ENCODE results near the gene DGKD. TPM values are rescaled to one million over a fixed set of nuclear protein-coding genes. Genes with fewer than 3 reads are reported as not detected.
"Not testable (repeated sequence)": the region's sequence is repeated elsewhere in the genome, so short reads cannot be mapped to it uniquely, and the experiment has no call there.

DGKD gene
- total RNA-seq, 1 experiment from 2014 or later: 41.4 TPM

DNA sequence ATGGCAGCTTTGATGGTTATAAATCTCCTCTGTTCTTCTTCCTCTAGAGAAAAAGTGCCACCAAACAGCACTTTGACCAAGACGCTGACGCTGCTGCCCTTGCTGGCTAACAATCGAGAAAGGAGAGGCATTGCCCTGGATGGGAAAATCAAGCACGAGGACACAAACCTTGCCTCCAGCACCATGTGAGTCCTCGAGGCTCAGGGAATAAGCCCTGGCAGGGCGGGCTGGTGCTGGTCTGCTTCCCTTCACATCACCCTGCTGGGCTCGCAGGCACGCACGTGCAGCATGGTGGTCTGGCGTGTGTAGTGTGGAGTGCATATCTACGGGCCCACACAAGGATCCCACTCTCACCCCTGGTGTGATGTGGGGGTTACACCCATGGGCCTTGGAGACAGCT is 19.4 kb upstream of the DGKD start:
- ChIA-PET POLR2A (no interaction called here), CTCF (no interaction called here)
- no peak overlapping the region for H3K27ac Mint-ChIP-seq
- ATAC-seq (no peak), DNase-seq (ENCODE audit: low spot score) (no peak)
- peaks cover 3% of the 10 kb centered on the region for H3K4me1 Mint-ChIP-seq
- no peak overlapping the region for H3K4me3 Mint-ChIP-seq
- TF ChIP-seq, protein P1, sequence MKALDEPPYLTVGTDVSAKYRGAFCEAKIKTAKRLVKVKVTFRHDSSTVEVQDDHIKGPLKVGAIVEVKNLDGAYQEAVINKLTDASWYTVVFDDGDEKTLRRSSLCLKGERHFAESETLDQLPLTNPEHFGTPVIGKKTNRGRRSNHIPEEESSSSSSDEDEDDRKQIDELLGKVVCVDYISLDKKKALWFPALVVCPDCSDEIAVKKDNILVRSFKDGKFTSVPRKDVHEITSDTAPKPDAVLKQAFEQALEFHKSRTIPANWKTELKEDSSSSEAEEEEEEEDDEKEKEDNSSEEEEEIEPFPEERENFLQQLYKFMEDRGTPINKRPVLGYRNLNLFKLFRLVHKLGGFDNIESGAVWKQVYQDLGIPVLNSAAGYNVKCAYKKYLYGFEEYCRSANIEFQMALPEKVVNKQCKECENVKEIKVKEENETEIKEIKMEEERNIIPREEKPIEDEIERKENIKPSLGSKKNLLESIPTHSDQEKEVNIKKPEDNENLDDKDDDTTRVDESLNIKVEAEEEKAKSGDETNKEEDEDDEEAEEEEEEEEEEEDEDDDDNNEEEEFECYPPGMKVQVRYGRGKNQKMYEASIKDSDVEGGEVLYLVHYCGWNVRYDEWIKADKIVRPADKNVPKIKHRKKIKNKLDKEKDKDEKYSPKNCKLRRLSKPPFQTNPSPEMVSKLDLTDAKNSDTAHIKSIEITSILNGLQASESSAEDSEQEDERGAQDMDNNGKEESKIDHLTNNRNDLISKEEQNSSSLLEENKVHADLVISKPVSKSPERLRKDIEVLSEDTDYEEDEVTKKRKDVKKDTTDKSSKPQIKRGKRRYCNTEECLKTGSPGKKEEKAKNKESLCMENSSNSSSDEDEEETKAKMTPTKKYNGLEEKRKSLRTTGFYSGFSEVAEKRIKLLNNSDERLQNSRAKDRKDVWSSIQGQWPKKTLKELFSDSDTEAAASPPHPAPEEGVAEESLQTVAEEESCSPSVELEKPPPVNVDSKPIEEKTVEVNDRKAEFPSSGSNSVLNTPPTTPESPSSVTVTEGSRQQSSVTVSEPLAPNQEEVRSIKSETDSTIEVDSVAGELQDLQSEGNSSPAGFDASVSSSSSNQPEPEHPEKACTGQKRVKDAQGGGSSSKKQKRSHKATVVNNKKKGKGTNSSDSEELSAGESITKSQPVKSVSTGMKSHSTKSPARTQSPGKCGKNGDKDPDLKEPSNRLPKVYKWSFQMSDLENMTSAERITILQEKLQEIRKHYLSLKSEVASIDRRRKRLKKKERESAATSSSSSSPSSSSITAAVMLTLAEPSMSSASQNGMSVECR (CRISPR knock-in tag; IDR thresholded peaks at IDR 0.05; ENCODE audit: borderline replicate concordance): no peak
- TF ChIP-seq, protein P2, sequence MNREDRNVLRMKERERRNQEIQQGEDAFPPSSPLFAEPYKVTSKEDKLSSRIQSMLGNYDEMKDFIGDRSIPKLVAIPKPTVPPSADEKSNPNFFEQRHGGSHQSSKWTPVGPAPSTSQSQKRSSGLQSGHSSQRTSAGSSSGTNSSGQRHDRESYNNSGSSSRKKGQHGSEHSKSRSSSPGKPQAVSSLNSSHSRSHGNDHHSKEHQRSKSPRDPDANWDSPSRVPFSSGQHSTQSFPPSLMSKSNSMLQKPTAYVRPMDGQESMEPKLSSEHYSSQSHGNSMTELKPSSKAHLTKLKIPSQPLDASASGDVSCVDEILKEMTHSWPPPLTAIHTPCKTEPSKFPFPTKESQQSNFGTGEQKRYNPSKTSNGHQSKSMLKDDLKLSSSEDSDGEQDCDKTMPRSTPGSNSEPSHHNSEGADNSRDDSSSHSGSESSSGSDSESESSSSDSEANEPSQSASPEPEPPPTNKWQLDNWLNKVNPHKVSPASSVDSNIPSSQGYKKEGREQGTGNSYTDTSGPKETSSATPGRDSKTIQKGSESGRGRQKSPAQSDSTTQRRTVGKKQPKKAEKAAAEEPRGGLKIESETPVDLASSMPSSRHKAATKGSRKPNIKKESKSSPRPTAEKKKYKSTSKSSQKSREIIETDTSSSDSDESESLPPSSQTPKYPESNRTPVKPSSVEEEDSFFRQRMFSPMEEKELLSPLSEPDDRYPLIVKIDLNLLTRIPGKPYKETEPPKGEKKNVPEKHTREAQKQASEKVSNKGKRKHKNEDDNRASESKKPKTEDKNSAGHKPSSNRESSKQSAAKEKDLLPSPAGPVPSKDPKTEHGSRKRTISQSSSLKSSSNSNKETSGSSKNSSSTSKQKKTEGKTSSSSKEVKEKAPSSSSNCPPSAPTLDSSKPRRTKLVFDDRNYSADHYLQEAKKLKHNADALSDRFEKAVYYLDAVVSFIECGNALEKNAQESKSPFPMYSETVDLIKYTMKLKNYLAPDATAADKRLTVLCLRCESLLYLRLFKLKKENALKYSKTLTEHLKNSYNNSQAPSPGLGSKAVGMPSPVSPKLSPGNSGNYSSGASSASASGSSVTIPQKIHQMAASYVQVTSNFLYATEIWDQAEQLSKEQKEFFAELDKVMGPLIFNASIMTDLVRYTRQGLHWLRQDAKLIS (CRISPR knock-in tag; IDR thresholded peaks at IDR 0.05; ENCODE audit: borderline replicate concordance): no peak
- TF ChIP-seq ELF4 (CRISPR knock-in tag; IDR thresholded peaks at IDR 0.05; ENCODE audit: low read depth): no peak
- TF ChIP-seq SMAD4 (CRISPR knock-in tag; IDR thresholded peaks at IDR 0.05): no peak
- TF ChIP-seq OVOL2 (CRISPR knock-in tag; IDR thresholded peaks at IDR 0.05; ENCODE audit: borderline replicate concordance): no peak
- no peak for TF ChIP-seq HMGA2 (CRISPR knock-in tag; IDR thresholded peaks at IDR 0.05)
- TF ChIP-seq, protein P3, sequence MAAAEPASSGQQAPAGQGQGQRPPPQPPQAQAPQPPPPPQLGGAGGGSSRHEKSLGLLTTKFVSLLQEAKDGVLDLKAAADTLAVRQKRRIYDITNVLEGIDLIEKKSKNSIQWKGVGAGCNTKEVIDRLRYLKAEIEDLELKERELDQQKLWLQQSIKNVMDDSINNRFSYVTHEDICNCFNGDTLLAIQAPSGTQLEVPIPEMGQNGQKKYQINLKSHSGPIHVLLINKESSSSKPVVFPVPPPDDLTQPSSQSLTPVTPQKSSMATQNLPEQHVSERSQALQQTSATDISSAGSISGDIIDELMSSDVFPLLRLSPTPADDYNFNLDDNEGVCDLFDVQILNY (CRISPR knock-in tag; IDR thresholded peaks at IDR 0.05): no peak
- no peak for TF ChIP-seq NR2C2 (CRISPR knock-in tag; IDR thresholded peaks at IDR 0.05)
- TF ChIP-seq TEAD1 (CRISPR knock-in tag; IDR thresholded peaks at IDR 0.05): no peak
- TF ChIP-seq ZNF219 (CRISPR knock-in tag; IDR thresholded peaks at IDR 0.05; ENCODE audit: borderline replicate concordance): no peak
- no peak for TF ChIP-seq TCF7 (CRISPR knock-in tag; IDR thresholded peaks at IDR 0.05; ENCODE audit: low read depth)
- TF ChIP-seq, protein P4, sequence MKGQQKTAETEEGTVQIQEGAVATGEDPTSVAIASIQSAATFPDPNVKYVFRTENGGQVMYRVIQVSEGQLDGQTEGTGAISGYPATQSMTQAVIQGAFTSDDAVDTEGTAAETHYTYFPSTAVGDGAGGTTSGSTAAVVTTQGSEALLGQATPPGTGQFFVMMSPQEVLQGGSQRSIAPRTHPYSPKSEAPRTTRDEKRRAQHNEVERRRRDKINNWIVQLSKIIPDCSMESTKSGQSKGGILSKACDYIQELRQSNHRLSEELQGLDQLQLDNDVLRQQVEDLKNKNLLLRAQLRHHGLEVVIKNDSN (CRISPR knock-in tag; IDR thresholded peaks at IDR 0.05): no peak
- TF ChIP-seq NFE2L1 (CRISPR knock-in tag; IDR thresholded peaks at IDR 0.05): no peak
- TF ChIP-seq MXD4 (CRISPR knock-in tag; IDR thresholded peaks at IDR 0.05; ENCODE audit: borderline replicate concordance): no peak
- no peak for TF ChIP-seq TEAD4 (CRISPR knock-in tag; IDR thresholded peaks at IDR 0.05)
- no peak for TF ChIP-seq SOX15 (CRISPR knock-in tag; IDR thresholded peaks at IDR 0.05)
- TF ChIP-seq GRHL2 (CRISPR knock-in tag; IDR thresholded peaks at IDR 0.05; ENCODE audit: insufficient replicate concordance, severe bottlenecking): no peak
- TF ChIP-seq, protein P5, sequence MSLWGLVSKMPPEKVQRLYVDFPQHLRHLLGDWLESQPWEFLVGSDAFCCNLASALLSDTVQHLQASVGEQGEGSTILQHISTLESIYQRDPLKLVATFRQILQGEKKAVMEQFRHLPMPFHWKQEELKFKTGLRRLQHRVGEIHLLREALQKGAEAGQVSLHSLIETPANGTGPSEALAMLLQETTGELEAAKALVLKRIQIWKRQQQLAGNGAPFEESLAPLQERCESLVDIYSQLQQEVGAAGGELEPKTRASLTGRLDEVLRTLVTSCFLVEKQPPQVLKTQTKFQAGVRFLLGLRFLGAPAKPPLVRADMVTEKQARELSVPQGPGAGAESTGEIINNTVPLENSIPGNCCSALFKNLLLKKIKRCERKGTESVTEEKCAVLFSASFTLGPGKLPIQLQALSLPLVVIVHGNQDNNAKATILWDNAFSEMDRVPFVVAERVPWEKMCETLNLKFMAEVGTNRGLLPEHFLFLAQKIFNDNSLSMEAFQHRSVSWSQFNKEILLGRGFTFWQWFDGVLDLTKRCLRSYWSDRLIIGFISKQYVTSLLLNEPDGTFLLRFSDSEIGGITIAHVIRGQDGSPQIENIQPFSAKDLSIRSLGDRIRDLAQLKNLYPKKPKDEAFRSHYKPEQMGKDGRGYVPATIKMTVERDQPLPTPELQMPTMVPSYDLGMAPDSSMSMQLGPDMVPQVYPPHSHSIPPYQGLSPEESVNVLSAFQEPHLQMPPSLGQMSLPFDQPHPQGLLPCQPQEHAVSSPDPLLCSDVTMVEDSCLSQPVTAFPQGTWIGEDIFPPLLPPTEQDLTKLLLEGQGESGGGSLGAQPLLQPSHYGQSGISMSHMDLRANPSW (CRISPR knock-in tag; conservative IDR thresholded peaks at IDR 0.05; ENCODE audit: low read depth): no peak
- TF ChIP-seq, protein P6, sequence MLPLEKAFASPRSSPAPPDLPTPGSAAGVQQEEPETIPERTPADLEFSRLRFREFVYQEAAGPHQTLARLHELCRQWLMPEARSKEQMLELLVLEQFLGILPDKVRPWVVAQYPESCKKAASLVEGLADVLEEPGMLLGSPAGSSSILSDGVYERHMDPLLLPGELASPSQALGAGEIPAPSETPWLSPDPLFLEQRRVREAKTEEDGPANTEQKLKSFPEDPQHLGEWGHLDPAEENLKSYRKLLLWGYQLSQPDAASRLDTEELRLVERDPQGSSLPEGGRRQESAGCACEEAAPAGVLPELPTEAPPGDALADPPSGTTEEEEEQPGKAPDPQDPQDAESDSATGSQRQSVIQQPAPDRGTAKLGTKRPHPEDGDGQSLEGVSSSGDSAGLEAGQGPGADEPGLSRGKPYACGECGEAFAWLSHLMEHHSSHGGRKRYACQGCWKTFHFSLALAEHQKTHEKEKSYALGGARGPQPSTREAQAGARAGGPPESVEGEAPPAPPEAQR (CRISPR knock-in tag; IDR thresholded peaks at IDR 0.05): no peak
- H3K27me3 Mint-ChIP-seq (ENCODE audit: low read depth): peaks cover 35% of the 10 kb centered on the region
- no peaks in the 10 kb centered on the region for H3K9me3 Mint-ChIP-seq
- no peaks in the 10 kb centered on the region for H3K36me3 Mint-ChIP-seq

DNA sequence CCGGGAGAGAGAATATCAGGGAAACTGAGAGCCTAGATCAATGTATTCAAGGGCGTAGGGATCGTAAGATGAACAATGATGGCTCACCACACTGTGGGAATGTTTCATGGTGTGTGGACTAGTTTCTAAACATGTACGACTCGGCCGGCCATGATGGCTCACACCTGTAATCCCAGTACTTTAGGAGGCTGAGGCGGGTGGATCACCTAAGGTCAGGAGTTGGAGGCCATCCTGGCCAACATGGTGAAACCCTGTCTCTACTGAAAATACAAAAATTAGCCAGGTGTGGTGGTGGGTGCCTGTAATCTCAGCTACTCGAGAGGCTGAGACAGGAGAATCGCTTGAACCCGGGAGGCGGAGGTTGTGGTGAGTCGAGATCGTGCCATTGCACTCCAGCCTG is 18.2 kb upstream of the DGKD start:
- CTCF ChIA-PET; POLR2A ChIA-PET; ATAC-seq; H3K9me3 Mint-ChIP-seq; H3K4me1 Mint-ChIP-seq; H3K27ac Mint-ChIP-seq; DNase-seq (ENCODE audit: low spot score); H3K4me3 Mint-ChIP-seq; H3K36me3 Mint-ChIP-seq: not testable (repeated sequence)
- H3K27me3 Mint-ChIP-seq (ENCODE audit: low read depth): peaks cover 24% of the 10 kb centered on the region
